Left lobe of liver (tissue), 2 donors: ENCODE results near the gene GGTLC2. TPM values are rescaled to one million over a fixed set of nuclear protein-coding genes. Genes with fewer than 3 reads are reported as not detected.
"Not testable (repeated sequence)": the region's sequence is repeated elsewhere in the genome, so short reads cannot be mapped to it uniquely, and the experiment has no call there.

Source experiments
- ATAC-seq: fragments of 200-7000 bp; cut with Tn5 transposase; one replicate; pipeline ENCODE4 v1.9.1; 2020; ENCODE audit warnings: mild to moderate bottlenecking, moderate library complexity
- DNase-seq: peaks from one replicate; pipeline ENCODE4 v3.0.0-alpha.2; 2020; ENCODE audit warnings: low spot score
- total RNA-seq: library from RNA; stranded (reverse); gene quantifications from one replicate; pipeline ENCODE4 v1.2.1, GENCODE V29; 2021
- donor health status: DM: no; HTN: no; CAD: no; lungs with moderate emphysema.
- donor health status: DM: no; HTN: yes; CAD: no.

GGTLC2 gene
- total RNA-seq, 1 donor from 2014 or later = not detected

DNA sequence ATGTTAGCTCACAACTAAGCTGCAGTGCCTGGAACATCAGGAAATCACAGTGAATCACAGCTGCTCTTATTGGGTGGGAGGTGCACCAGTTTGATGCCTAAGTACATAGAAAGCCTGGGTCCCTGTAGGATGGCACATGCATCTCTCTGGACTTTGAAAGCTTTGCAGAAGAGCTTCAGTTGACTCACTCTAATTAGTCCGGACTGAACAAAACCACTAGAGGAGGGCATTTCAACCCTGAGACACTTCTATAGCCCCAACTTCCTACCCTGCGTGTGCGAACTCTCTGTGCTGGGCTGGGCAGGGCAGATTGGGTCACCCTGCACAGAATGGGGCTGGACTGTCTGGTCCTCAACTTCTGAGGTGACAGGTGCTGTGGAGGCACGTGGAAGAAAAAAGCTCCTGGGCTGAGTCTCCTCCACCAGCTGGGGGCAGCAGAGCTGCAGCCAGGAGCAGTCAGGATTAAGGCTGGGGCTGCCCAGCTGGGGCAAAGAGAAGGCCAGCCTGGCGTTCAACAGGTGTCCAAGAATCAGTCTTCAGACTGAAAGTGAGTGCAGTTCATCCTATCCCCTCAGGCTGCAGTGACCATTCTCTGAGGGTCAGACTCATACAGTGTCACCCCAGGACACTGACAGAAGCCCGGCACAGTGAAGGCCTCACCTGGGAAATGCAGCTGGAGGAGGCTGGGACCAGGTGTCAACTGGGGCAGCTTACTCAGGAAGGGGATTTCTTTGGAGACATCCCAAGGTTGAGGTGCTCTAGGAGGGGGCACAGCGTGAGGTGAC is 22.1 kb downstream of the GGTLC2 start:
- ATAC-seq (peak; percentile 97), DNase-seq (peak; percentile 61)

DNA sequence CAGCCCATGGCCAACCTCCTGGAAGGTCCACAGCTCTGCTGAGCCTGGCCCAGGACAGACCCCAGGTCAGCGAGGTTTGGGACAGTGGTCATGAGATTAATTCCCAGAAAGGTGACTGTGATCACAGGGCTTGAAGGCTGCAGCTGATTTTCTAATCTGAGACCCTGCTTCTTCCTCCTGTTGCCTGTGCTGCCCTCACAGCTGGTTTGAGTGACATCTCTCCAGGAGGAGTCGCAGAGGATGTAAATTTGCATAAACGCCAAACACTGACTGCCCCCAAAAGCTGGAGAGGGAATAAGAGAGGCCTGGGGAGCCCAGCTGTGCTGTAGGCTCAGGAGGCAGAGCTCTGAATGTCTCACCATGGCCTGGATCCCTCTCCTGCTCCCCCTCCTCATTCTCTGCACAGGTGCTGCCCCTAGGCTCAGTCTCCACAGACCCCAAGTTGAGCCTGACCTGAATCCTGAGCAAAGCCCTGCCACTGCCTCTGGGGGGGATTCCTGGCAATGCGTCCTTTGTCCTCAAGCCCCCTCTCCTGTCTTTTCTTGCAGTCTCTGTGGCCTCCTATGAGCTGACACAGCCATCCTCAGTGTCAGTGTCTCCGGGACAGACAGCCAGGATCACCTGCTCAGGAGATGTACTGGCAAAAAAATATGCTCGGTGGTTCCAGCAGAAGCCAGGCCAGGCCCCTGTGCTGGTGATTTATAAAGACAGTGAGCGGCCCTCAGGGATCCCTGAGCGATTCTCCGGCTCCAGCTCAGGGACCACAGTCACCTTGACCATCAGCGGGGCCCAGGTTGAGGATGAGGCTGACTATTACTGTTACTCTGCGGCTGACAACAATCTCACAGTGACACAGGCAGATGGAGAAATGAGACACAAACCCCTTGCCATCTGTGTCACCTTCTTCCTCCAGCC is 23.8 kb downstream of the GGTLC2 start:
- ATAC-seq (no peak), DNase-seq (no peak)

DNA sequence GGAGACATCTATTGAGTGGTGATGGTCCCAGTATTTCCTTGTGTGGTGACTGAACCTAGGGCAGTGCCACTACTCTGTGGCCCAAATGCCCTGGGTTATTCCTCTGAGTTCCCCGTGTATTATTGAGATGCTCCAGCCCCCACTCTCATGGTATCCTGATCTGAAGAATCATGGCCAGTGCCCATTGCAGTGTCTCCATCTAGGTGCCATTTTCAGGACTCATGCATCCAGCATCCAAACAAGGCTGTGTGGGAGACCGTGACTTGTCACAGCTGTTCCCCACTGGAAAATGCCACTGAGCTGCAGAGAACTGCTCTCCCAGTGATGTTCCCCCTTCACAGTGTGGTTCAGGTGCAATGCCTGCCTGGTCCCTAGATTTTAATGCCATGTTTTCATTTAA is 24.7 kb downstream of the GGTLC2 start:
- no peak for ATAC-seq
- peak; percentile 23 for DNase-seq

DNA sequence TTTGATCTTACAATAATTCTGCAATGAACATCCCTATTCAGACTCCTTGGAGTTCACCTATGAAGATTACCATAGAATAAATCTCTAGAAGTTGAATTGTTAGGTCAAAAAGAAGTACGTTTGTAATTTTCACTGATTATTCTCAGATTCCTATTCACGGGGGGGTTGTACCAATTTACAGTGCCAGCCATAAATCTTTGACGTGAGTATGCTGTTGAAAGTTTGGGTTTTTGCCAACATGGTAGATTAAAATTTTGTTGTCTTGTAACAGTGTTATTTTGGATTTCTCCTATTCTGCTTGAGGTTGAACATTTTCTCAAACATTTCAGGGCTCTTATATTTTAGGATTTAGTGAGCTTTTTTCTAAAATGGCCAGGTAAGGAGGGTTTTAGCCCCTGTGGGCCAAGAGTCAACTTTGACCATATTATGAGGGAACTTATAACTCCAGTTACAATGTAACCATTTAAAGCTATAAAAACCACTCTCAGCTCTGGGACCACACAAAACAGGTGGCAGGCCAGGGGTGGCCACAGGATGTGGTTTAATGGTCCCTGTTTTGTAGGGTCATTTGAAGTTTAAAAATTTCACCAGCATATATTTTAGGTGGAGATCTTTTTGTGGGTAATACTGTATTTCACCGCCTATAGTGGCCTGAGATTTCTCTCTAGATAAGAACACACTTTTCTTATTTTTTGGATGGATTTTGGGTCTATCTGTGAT is 25.8 kb downstream of the GGTLC2 start:
- DNase-seq (no peak), ATAC-seq (no peak)

DNA sequence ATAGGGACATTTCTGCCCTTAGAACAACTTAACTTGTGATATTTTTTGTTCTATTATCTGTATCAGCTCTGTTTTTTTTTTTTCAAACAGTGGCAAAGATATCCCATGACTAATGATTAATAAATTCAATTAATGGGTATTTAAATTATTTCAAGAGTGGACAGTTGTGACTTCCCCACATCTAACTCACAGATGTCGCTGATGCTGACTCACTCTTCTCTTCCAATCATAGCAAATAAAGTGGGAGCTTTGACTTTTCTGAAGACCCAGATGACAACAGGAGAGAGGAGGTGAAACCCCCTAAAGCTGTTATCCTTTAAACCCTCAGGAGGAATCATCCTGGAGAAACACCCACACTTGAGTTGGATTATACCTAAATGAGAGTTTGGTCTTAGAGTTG is 27.1 kb downstream of the GGTLC2 start:
- DNase-seq (no peak), ATAC-seq (no peak)

DNA sequence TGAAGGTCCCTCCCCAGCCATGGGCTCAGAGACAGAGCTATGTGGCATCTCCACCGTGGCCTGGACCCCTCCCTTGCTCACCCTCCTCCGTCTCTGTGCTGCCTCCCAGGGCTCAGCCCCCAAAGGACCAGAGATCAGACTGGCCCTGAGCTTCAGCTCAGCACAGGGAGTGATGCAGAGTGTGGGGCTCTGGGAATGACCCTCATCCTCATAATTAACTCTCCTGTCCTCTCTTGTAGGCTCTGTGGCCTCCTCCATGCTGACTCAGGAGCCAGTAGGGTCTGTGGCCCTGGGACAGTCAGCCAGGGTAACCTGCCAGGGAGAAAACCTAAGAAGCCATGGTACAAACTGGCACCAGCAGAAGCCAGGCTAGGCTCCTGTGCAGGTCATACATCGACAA is 28.7 kb downstream of the GGTLC2 start:
- DNase-seq (no peak), ATAC-seq (no peak)

DNA sequence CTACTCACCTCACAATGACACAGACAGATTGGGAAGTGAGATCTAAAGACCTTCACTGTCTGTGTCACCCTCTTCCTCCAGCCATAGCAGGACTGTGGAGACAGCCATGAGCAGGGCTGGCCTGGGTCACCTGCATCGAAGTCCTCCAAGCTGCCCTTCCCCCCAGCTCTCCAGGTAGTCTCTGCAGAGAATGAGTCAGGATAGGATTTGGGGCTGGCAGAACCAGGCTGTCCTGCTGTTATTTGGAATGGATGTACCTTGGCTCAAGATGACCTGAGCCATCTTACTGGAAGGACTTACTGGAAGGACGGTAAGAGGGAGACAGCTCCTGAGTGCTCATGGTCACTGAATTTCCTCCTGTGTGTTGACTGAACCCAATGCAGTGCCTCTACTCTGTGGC is 29.2 kb downstream of the GGTLC2 start:
- ATAC-seq = no peak
- no peak for DNase-seq

DNA sequence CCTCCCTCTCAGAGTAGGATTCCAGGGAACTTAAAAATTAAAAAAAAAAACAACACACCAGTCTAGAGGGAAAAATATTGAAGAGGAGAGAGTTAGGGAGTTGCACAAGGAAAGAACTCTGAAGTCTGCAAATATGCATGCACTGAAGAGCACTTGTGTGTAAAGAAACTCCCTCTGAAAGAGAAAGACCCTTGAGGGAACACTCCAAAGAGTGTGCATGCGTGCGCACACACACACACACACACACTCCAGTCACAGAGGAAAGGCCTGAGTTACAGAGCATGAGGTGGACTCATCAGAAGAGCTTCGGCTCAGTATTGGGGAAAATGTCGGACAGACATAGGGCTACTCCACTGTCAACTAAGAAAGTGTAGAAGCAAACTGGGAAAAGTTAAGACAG is 30.1 kb downstream of the GGTLC2 start:
- no peak for ATAC-seq

DNA sequence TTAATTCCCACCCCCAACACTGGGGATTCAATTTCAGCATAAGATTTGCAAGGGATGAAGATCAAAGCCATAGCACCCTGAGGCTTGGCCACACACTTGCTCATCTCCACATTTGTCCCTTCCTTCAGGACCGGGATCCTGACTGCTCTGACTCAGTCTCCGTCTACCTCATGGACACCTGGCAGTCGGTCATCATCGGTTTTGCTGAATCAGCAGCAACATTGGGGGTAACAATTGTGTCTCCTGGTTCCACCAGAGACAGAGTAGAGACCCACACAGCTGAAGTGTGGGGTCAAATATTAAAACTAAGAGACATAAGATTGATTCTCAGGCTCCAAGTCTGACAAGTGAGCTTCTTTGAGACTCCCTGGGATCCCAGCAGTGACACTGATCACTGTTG is 34.6 kb downstream of the GGTLC2 start:
- ATAC-seq = no peak
- DNase-seq = no peak

More for the DNA sequence above, 30.1 kb downstream of the GGTLC2 start:
- no peak for DNase-seq

DNA sequence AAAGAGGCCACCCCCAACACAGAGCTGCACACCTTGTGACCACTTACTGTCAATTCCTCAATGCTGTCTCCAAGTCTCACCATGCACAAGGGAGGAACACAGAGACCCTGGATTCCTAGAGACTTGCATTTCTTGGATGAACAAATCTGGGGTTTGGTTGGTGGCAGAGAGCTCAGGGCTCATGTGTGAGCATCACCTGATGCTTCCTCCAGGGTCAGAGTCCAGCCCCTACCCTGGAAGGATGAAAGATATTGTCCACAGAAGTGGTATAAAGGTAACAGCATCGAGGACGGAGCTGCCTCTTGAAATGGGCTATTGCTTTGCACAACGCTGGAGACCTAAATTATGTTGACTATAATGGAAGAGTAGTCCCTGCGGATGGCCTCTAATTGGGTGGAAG is 36.0 kb downstream of the GGTLC2 start:
- ATAC-seq (no peak), DNase-seq (no peak)

DNA sequence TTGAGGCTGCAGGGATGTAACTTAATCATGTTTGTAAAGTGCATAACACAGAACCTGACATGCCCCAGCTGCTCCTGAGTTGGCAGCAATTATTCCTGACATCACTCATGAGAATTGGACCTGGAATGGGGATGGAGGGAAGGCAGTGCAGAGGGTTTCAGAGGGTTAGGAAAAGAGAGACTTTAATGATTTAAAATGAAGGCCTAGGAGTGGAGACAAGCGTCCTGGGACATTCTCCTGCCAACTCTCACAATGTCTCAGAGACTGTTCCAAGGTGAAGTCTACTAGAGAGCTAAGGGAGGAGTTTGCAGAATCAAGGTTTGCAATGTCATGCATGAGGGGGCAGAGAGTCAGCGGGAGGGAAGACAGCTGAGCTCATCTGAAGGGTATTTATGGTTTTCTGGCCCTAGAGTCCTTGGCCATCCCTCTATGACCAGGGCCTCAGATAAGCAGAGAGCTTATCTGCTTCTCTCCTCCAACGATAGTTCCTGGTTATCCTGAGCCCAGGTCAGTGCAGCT is 36.9 kb downstream of the GGTLC2 start:
- DNase-seq (no peak), ATAC-seq (no peak)

DNA sequence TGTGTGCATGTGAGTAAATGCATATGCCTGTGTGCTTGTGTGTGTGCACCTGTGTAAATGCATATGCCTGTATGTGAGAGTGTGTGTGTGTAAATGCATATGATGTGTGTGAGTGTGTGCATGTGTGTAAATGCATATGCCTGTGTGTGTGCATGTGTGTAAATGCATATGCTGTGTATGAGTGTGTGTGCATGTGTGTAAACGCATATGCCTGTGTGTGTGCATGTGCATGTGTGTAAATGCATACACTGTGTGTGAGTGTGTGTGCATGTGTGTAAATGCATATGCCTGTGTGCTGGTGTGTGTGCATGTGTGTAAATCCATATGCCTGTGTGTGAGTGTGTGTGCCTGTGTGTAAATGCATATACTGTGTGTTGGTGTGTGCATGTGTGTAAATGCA is 37.8 kb downstream of the GGTLC2 start:
- DNase-seq (no peak), ATAC-seq (no peak)

DNA sequence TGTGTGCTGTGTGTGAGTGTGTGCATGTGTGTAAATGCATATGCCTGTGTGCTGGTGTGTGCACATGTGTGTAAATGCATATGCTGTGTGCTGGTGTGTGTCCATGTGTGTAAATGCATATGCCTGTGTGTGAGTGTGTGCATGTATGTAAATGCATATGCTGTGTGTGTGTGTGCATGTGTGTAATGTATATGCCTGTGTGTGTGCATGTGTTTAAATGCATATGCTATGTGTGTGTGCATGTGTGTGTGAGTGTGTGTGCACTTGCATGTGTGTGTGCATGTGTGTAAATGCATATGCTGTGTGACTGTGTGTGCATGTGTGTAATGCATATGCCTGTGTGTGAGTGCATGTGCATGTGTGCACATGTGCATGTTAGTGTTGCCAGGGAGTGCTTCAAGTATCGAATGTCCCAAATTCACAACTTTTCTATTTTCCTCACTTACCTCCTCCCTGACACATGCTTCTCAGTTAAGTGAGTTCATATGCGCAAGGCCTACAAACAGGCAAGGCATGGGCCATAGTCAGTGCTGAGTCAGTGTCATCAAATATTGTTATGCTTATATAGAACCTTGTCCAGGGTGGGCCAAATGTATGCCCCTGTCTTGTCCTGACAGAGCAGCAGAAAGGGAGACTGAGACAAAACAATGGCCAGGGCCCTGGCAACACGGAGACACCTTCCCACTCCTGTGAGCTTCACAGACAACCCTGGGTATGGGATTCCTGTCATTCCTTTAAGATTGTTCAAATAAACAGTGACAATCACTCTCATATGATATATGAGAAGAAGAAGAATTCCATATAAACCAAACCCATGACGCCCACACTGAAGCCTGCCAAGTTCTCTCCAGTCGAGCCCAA is 38.6 kb downstream of the GGTLC2 start:
- ATAC-seq (no peak), DNase-seq (no peak)

DNA sequence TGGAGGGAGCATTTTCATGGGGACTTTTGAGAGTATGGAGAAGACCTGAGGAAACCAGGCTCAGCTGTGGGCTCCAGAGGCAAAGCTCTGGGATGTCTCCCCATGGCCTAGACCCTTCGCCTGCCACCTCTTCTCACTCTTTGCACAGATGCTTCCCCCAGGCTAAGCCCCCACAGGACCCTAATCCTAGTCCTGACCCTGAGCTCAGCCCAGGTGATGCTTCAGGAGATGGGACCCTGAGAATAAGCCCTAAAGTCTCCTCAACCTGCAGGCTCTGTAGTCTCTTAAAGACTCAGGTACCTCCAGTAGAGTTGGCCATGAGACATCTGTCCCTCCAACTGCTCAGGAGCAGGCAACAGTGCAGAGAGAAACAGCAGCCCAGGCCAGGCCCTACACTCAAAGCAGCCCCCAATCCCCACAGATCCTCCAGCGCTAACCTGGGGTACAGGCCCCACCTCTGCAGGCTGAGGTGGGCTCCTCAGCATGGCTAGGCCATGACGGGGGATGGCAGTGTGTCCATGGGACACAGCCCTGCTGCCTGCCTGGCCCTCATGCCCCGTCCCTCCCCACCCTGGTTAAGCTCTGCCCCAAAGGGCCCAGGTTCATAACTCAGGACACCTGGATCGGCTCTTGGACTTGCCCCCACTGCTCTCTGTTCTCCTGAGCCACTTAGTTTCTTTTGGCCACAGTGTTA is 39.4 kb downstream of the GGTLC2 start:
- DNase-seq (no peak), ATAC-seq (no peak)

DNA sequence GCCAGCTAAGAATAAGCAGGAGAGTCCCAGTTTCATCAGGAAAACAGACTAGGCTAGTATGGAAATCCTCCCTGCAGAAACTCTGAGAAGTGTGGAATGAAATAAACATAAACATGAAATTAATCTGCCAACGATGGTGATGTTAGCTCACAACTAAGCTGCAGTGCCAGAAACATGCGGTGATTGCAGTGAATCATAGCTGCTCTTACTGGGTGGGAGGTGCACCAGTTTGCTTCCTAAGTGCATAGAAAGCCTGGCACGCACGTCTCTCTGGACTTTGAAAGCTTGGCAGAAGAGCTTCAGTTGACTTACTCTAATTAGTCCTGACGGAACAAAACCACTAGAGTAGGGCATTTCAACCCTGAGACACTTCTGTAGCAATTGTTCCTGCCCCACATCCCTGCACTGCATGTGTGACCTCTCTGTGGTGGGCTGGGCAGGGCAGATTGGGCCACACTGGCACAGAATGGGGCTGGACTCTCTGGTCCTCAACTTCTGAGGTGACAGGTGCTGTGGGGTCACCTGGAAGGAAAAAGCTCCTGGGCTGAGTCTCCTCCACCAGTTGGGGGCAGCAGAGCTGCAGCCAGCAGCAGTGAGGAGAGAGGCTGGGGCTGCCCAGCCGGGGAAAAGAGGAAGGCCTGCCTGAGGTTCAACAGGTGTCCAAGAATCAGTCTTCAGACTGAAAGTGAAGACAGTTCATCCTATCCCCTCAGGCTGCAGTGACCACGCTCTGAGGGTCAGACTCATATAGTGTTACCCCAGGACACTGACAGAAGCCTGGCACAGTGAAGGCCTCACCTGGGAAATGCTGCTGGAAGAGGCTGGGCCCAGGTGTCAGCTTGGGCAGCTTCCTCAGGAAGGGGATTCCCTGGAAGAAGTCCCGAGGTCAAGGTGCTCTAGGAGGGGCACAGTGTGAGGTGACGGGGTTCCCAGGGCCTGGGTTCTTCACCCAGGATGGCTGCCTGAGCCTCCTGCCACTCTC is 40.5 kb downstream of the GGTLC2 start:
- ATAC-seq (peak; percentile 84), DNase-seq (peak; percentile 65)

DNA sequence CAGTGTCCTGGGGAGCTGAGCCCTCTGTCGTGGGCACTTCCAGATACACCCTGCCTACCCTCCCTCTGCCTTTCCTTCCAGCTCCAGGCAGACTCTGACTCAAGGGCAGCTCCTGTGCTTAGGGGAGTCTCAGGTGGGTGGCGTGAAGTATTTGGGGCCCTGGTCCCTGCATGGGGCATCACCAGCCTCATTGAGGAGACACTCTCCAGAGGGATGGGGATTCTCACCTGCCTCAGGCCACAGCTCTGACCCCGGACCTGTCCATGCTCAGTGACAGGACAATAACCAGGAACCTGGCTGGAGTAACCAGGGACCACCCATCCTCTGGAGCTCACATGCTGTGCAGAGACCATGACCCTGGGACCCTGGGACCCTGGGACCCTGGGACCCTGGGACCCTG is 41.2 kb downstream of the GGTLC2 start:
- ATAC-seq (no peak), DNase-seq (no peak)

DNA sequence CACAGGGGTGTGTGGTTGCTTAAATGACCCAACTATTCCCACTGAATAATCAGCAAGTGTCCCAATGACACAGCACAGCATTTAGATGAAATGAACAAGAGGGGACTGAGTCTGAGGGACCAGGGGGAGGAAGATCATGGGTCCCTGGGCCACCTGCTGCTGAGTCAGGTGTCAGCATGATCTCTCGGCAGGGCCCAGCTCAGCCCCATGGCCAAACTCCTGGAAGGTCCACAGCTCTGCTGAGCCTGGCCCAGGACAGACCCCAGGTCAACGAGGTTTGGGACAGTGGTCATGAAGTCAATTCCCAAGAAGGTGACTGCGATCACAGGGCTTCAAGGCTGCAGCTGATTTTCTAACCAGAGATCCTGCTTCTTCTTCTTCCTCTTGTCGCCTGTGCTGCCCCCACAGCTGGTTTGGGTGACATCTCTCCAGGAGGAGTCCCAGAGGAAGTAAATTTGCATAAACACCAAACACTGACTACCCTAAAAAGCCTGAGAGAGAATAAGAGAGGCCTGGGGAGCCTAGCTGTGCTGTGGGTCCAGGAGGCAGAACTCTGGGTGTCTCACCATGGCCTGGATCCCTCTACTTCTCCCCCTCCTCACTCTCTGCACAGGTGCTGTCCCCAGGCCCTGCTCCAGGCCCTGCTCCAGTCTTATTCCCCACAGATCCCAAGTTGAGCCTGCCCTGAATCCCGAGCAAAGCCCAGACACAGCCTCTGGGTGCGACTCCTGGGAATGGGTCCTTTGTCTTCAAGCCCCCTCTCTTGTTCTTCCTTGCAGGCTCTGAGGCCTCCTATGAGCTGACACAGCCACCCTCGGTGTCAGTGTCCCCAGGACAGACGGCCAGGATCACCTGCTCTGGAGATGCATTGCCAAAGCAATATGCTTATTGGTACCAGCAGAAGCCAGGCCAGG is 42.0 kb downstream of the GGTLC2 start:
- not testable (repeated sequence) for DNase-seq, ATAC-seq
